ENCODE measurements around the gene CCNY.

The CCNY gene

GRCh38 chr10:35379226-35380137 is 43.2 kb downstream of the CCNY start:
- Histone ChIP-seq H3K27ac (ENCODE audit: insufficient read depth, low read depth, low read length, poor library complexity, severe bottlenecking) (no peak overlapping the region), H3K27me3 (ENCODE audit: control insufficient read depth, insufficient read depth, low read length, poor library complexity, severe bottlenecking) (no peaks in the 10 kb centered on the region), H3K9me3 (ENCODE audit: control insufficient read depth, low read length) (no peaks in the 10 kb centered on the region), H3K4me3 (ENCODE audit: insufficient read depth, low read depth, low read length) (no peak overlapping the region), H3K4me1 (ENCODE audit: control insufficient read depth, insufficient read depth, low read length) (peaks cover 14% of the 10 kb centered on the region), H3K36me3 (ENCODE audit: control insufficient read depth, insufficient read depth, low read length) (no peaks in the 10 kb centered on the region)
- 81 to 83% methylated on average over 10 to 11 of the region's 11 CpGs for WGBS, 2 experiments

- Histone ChIP-seq H3K9me3 (ENCODE audit: control insufficient read depth, low read length) (no peaks in the 10 kb centered on the region), H3K36me3 (ENCODE audit: control insufficient read depth, insufficient read depth, low read length) (no peaks in the 10 kb centered on the region), H3K27ac (ENCODE audit: insufficient read depth, low read depth, low read length, poor library complexity, severe bottlenecking) (no peak overlapping the region), H3K4me3 (ENCODE audit: insufficient read depth, low read depth, low read length) (no peak overlapping the region), H3K4me1 (ENCODE audit: control insufficient read depth, insufficient read depth, low read length) (peaks cover 26% of the 10 kb centered on the region), H3K27me3 (ENCODE audit: control insufficient read depth, insufficient read depth, low read length, poor library complexity, severe bottlenecking) (no peaks in the 10 kb centered on the region)
- WGBS, 2 experiments: 89 to 92% methylated on average over 8 of the region's 8 CpGs
These were observed 45.8 kb downstream of the CCNY start for GRCh38 chr10:35382096-35382495.

- 91 to 93% methylated on average over 10 of the region's 10 CpGs for WGBS, 2 experiments
- Histone ChIP-seq H3K4me3 (ENCODE audit: insufficient read depth, low read depth, low read length) (no peak overlapping the region), H3K9me3 (ENCODE audit: control insufficient read depth, low read length) (no peaks in the 10 kb centered on the region), H3K27ac (ENCODE audit: insufficient read depth, low read depth, low read length, poor library complexity, severe bottlenecking) (no peak overlapping the region), H3K27me3 (ENCODE audit: control insufficient read depth, insufficient read depth, low read length, poor library complexity, severe bottlenecking) (no peaks in the 10 kb centered on the region), H3K4me1 (ENCODE audit: control insufficient read depth, insufficient read depth, low read length) (peaks cover 30% of the 10 kb centered on the region), H3K36me3 (ENCODE audit: control insufficient read depth, insufficient read depth, low read length) (no peaks in the 10 kb centered on the region)
These were observed 48.1 kb downstream of the CCNY start for GRCh38 chr10:35384265-35384868.

GRCh38 chr10:35386594-35387174 is 50.4 kb downstream of the CCNY start:
- WGBS, 2 experiments: 62 to 65% methylated on average over 5 of the region's 5 CpGs
- no peaks in the 10 kb centered on the region for H3K27me3 ChIP-seq (ENCODE audit: control insufficient read depth, insufficient read depth, low read length, poor library complexity, severe bottlenecking)
- H3K36me3 ChIP-seq (ENCODE audit: control insufficient read depth, insufficient read depth, low read length): no peaks in the 10 kb centered on the region
- peaks cover 18% of the 10 kb centered on the region for H3K4me1 ChIP-seq (ENCODE audit: control insufficient read depth, insufficient read depth, low read length)
- no peak overlapping the region for H3K4me3 ChIP-seq (ENCODE audit: insufficient read depth, low read depth, low read length)
- peak overlapping the region; percentile 29 for H3K27ac ChIP-seq (ENCODE audit: insufficient read depth, low read depth, low read length, poor library complexity, severe bottlenecking)
- H3K9me3 ChIP-seq (ENCODE audit: control insufficient read depth, low read length): no peaks in the 10 kb centered on the region

GRCh38 chr10:35387768-35388167 is 51.5 kb downstream of the CCNY start:
- H3K27ac ChIP-seq (ENCODE audit: insufficient read depth, low read depth, low read length, poor library complexity, severe bottlenecking): no peak overlapping the region
- 92 to 94% methylated on average over 2 of the region's 2 CpGs for WGBS, 2 experiments
- H3K4me1 ChIP-seq (ENCODE audit: control insufficient read depth, insufficient read depth, low read length): peaks cover 19% of the 10 kb centered on the region
- no peaks in the 10 kb centered on the region for H3K9me3 ChIP-seq (ENCODE audit: control insufficient read depth, low read length)
- no peaks in the 10 kb centered on the region for H3K27me3 ChIP-seq (ENCODE audit: control insufficient read depth, insufficient read depth, low read length, poor library complexity, severe bottlenecking)
- H3K4me3 ChIP-seq (ENCODE audit: insufficient read depth, low read depth, low read length): no peak overlapping the region
- H3K36me3 ChIP-seq (ENCODE audit: control insufficient read depth, insufficient read depth, low read length): no peaks in the 10 kb centered on the region

- Histone ChIP-seq H3K27me3 (ENCODE audit: control insufficient read depth, insufficient read depth, low read length, poor library complexity, severe bottlenecking) (no peaks in the 10 kb centered on the region), H3K9me3 (ENCODE audit: control insufficient read depth, low read length) (no peaks in the 10 kb centered on the region), H3K4me1 (ENCODE audit: control insufficient read depth, insufficient read depth, low read length) (peaks cover 22% of the 10 kb centered on the region), H3K4me3 (ENCODE audit: insufficient read depth, low read depth, low read length) (no peak overlapping the region), H3K27ac (ENCODE audit: insufficient read depth, low read depth, low read length, poor library complexity, severe bottlenecking) (no peak overlapping the region), H3K36me3 (ENCODE audit: control insufficient read depth, insufficient read depth, low read length) (no peaks in the 10 kb centered on the region)
These were observed 51.9 kb downstream of the CCNY start for GRCh38 chr10:35388197-35388596.

GRCh38 chr10:35388682-35389081 is 52.4 kb downstream of the CCNY start:
- peaks cover 26% of the 10 kb centered on the region for H3K4me1 ChIP-seq (ENCODE audit: control insufficient read depth, insufficient read depth, low read length)
- H3K4me3 ChIP-seq (ENCODE audit: insufficient read depth, low read depth, low read length): no peak overlapping the region
- no peaks in the 10 kb centered on the region for H3K36me3 ChIP-seq (ENCODE audit: control insufficient read depth, insufficient read depth, low read length)
- H3K27ac ChIP-seq (ENCODE audit: insufficient read depth, low read depth, low read length, poor library complexity, severe bottlenecking): no peak overlapping the region
- WGBS, 2 experiments: 92 to 94% methylated on average over 1 of the region's 1 CpG
- no peaks in the 10 kb centered on the region for H3K9me3 ChIP-seq (ENCODE audit: control insufficient read depth, low read length)
- no peaks in the 10 kb centered on the region for H3K27me3 ChIP-seq (ENCODE audit: control insufficient read depth, insufficient read depth, low read length, poor library complexity, severe bottlenecking)

- no peaks in the 10 kb centered on the region for H3K9me3 ChIP-seq (ENCODE audit: control insufficient read depth, low read length)
- H3K27ac ChIP-seq (ENCODE audit: insufficient read depth, low read depth, low read length, poor library complexity, severe bottlenecking): no peak overlapping the region
- no peak overlapping the region for H3K4me3 ChIP-seq (ENCODE audit: insufficient read depth, low read depth, low read length)
- 94 to 97% methylated on average over 1 to 2 of the region's 2 CpGs for WGBS, 2 experiments
- H3K27me3 ChIP-seq (ENCODE audit: control insufficient read depth, insufficient read depth, low read length, poor library complexity, severe bottlenecking): no peaks in the 10 kb centered on the region
- H3K36me3 ChIP-seq (ENCODE audit: control insufficient read depth, insufficient read depth, low read length): no peaks in the 10 kb centered on the region
- peaks cover 41% of the 10 kb centered on the region for H3K4me1 ChIP-seq (ENCODE audit: control insufficient read depth, insufficient read depth, low read length)
These were observed 54.0 kb downstream of the CCNY start for GRCh38 chr10:35390161-35390840.

- WGBS, 2 experiments: 88 to 91% methylated on average over 1 to 2 of the region's 2 CpGs
- Histone ChIP-seq H3K36me3 (ENCODE audit: control insufficient read depth, insufficient read depth, low read length) (no peaks in the 10 kb centered on the region), H3K4me1 (ENCODE audit: control insufficient read depth, insufficient read depth, low read length) (peaks cover 46% of the 10 kb centered on the region), H3K9me3 (ENCODE audit: control insufficient read depth, low read length) (no peaks in the 10 kb centered on the region), H3K27me3 (ENCODE audit: control insufficient read depth, insufficient read depth, low read length, poor library complexity, severe bottlenecking) (no peaks in the 10 kb centered on the region), H3K27ac (ENCODE audit: insufficient read depth, low read depth, low read length, poor library complexity, severe bottlenecking) (no peak overlapping the region), H3K4me3 (ENCODE audit: insufficient read depth, low read depth, low read length) (no peak overlapping the region)
These were observed 54.5 kb downstream of the CCNY start for GRCh38 chr10:35390843-35391152.
